ENCODE data around the gene OTOGL. TPM values are rescaled to one million over a fixed set of nuclear protein-coding genes. Genes with fewer than 3 reads are reported as not detected.
"Not testable (repeated sequence)": the region's sequence is repeated elsewhere in the genome, so short reads cannot be mapped to it uniquely, and the experiment has no call there.

Gene OTOGL, protein sequence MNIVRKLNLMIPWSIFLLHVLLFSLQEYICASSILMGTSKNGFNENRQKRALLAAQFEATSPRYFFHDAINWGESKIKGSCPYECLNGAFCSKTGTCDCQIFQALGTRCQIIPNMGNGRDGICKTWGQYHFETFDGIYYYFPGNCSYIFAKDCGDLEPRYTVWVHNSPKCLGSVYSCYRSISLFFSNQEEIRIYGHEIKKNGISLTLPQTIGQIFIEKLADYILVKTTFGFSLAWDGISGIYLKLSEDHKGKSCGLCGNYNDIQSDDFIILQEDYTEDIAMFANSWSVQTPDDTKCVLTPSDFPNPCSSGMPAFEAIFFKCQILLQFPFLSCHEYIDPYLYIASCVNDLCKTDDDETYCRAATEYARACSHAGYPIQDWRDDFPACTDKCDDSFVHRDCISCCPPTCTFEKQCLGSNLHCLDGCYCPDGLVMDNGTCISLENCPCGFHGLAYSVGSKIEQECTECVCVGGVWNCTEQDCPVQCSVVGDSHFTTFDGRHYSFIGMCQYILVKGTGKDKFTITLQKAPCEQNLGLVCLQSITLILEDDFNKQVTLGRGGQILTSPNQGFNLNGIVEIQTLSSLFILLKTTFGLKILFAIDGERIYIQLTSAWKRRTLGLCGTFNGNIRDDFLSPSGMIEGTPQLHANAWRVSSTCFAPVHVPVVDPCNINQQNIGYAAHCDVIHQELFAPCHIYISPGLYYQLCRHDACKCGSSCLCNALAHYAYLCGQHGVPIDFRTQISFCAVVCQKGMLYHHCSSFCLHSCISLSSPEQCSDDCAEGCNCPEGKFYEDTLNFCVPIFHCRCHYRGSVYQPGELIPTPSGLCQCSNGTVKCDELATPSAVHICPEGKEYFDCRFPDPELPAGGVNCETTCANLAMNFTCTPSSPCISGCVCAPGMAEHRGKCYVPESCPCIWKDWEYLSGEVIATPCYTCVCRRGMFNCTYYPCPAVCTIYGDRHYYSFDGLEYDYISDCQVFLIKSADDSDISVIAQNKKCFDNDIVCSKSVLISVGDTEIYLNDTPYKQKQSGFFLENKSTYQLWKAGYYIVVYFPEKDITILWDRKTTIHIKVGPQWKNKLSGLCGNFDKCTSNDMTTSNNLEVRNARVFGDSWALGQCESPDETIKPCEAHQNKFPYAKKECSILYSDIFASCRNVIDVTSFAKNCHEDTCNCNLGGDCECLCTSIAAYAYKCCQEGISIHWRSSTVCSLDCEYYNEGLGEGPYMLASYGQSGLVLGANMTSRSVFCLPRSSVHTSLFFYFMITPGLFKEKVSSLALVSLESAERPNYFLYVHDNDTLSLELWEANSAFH (N-terminal part only)
- under 1 TPM; 0.24 to 0.46 TPM for total RNA-seq
- long read RNA-seq, donor 1: 0 reads
- long read RNA-seq, donor 2: 0 reads

DNA sequence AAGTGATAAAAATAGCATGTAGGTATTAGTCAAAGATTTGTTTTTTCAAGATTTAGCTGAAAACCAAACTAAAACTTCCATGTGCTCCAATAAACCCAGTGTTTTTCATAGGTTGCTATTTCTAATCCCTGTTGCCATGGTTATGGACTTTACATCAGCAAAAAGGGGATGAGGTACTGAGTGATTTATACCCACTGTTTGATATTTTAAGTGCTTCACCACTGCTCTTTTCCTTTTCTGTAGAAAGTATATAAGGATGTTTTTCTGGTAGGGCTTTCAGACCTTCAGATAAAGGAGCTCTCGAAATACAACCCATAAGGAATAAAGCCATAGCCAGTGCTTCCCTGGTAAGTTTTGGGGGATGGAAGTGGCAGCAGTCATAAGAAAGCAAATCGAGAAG lies at the start of gene OTOGL:
OTOGL (plus strand) TSS at position 279 of the 400 bp plus-strand sequence. CDS start 109,895 bp downstream, outside the sequence.
- intact Hi-C loops (cut with DNase I): no loop called here
- no peak for DNase-seq (ENCODE audit: low spot score)

DNA sequence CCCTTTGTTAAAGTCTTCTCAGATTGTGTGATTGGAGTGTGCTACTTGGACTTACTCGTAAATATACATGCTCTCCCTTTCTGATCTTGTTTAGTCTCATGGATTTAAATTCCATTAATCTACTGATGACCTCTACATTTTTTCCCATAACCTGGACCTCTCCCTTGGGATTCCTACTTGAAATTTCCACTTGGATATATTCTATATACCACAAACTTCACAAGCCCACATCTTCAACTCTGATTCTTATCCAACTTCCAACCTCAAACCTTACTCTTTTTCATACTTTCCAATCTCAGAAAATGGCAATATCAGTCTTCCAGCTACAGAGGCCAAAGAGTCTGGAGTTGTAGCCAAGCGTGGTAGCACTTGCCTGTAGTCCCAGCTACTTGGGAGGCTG lies 49.1 kb upstream of the OTOGL start:
- intact Hi-C loops (cut with DNase I): no loop called here

DNA sequence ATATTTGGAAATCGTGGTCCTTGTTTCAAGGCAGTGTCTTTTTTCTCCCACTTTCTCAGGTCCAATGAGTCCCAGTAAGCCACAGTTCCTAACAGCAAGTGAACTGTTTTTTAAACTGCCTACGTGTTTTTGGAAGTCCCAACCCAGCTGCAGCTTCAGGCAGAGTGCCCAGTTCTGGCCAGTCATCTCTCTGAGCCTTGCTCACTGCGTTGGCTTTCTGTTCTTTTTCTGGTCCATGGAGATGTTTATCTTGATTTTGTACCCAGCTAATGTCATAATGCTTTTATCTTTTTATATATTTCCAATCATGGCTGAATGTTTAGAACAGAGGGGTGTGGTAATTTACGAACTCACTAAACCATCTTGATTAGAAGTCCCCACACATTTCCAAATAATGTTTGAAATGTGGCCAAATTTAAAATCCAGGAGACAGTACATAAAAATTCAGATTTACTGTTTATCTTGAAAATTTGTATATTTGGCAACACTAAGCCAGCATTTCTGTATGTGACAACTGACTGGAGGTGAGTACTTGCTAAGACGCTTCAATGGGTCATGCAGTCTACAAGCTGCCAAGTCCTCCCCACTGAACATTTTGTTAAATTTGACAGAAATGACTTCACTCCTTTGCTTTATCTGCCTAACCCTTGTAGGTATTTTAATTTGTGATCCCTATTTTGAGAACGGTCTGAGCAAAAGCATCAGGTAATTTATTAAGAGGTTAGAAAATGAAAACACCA lies 46.1 kb upstream of the OTOGL start:
- peak; percentile 94 for DNase-seq (ENCODE audit: low spot score)
- intact Hi-C loops (cut with DNase I): no loop called here

More for the DNA sequence above, 49.1 kb upstream of the OTOGL start:
- DNase-seq (ENCODE audit: low spot score): no peak

DNA sequence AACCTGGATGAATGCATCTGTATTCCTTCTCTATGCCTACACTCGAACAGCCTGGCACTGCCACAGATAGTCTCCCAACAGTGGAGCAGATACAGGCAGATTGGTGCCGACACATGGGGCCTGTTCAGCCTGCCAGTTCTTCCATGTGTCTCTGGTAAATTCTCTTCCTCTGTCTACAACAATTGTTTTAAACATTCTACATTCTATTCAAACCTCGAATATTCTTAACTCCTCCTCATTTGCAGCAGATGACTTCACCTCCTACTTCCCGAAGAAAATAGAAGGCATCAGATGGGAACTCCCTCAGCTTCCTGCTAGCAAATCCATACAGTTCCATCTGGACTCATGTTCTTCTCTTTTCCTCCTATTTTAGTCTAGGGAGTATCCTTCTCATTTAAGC lies 43.1 kb upstream of the OTOGL start:
- intact Hi-C loops (cut with DNase I): no loop called here
- DNase-seq (ENCODE audit: low spot score): no peak

DNA sequence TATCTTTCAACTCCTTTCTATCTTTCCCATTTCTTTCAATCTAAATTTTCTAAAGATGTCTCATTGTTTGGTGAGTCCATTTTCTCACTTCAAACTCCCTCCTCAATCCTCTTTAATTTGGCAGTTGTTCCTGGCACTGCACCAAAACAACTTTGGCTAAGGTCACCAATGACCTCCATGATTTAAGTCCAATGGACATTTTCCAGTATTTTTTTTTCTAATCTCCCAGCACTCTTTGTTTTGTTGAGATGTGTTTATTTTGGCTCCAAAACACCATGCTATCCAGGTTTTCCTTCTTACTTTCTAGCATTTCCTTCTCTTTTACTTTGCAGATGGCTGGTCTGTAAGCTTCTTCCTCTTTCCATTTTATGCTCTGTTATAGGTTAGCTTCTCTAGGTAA lies 42.5 kb upstream of the OTOGL start:
- DNase-seq (ENCODE audit: low spot score): no peak
- intact Hi-C loops (cut with DNase I): no loop called here

DNA sequence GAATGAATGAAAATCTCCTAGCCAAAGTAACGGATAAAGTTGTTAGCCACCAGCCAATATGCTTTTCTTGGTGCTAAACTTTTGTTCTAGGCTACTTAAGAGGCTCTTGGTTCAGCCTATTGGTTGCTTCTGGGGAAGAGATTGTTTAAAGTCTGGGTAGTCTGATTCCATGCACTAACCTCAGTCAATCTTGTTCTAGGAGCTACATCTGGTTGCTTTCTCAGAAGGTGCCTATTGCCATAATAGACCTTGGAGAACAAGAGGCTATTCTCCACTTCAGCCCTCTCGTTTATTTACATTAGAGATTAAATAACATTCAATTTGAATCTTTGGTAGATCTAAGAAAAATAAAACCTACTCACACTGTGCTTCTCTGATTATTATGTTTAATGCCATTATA lies 40.8 kb upstream of the OTOGL start:
- DNase-seq (ENCODE audit: low spot score): no peak
- intact Hi-C loops (cut with DNase I): no loop called here

DNA sequence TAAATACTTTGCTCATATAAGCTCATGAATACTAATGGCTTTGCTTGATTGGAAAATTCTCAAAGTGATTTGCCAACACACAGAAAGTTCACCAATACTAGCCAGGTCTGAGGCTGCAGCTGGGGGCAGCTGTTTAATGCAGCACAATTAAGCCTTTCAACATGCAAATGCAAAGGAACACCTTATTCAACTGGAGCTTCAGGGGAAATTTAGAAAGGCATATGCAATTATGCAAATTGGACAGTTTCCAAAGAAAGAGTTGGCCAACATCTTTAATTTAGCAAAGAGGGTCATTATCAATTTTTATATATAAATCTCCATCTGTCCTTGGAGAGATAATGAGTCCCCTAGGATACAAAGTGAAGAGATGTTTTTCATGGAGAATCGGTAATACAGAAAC lies 40.2 kb upstream of the OTOGL start:
- no peak for DNase-seq (ENCODE audit: low spot score)
- intact Hi-C loops (cut with DNase I): no loop called here

DNA sequence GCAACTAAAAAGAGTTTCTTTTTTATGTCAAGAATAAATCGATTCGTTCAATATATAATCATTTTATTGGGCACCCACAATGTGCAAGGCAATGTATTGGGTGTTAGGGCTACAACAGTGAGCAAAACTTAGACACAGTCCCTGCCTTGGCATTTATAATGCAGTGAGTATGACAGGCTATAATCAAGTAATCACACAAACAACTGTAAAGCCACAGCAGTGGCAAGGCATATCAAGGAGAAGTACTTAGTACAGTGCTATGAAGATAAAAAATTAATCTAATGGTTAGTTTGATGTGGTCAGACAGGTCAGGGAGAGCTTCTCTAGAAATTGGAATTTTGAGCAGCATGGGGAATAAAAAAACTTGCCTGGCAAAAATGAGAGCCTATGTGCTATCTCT lies 39.5 kb upstream of the OTOGL start:
- DNase-seq (ENCODE audit: low spot score): no peak
- intact Hi-C loops (cut with DNase I): no loop called here

DNA sequence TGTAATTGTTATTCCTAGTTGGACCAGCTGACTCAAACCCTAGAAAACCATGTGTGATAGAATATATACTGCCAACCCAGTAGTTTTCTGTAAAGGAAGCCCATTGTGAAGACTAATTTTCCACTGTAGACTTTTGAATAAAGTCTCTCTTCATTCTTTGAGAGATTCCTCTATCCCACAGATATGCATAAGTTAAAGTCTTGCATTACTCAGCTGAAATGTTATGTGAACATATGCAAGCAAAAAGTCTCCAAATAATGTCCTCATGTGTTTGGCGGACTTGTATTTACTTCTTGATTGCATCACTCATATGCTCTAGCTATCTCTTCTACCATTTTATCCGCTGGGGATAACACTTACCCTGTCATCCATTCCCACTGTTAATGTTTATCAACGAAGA lies 35.1 kb upstream of the OTOGL start:
- intact Hi-C loops (cut with DNase I): no loop called here
- no peak for DNase-seq (ENCODE audit: low spot score)

DNA sequence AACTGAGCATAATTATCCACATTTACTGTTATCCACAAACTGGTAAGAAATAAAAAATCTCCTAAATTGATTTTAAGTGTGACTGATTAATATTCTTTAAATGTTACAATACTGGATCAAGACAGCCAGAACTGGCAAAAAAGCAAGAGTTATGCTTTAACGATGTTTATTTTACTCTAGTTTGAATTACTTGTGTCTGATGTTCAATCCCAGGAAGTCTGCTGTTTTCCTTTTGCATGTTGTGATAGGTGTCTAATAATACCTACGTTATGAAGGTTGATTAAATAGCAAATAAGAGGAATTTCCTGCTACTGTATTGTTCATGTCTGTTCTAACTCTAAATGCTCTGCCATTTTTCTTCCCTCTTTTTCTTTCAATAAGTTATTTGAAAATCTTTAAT lies 34.4 kb upstream of the OTOGL start:
- intact Hi-C loops (cut with DNase I): no loop called here

DNA sequence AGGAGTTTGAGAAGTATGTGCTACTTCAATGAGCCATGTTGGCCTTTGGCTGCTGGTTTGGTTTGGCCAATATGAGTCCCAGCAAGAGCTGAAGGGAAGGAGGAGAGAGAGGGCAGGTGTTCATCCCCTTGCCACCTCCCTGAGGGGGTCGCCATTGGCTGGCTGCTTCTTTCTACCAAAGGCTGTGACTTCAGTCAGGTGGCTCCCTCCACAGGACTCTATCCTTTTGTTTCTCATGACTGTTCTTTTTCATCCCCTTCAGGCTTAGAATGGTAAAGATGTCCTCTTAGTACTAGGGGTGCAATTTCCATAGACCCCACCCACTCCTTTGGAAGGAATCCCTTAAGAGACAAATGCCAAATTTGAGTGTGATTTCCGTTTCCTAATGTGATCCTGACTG lies 31.2 kb upstream of the OTOGL start:
- intact Hi-C loops (cut with DNase I): no loop called here
- DNase-seq (ENCODE audit: low spot score): no peak

More for the DNA sequence above, 34.4 kb upstream of the OTOGL start:
- DNase-seq (ENCODE audit: low spot score): no peak

DNA sequence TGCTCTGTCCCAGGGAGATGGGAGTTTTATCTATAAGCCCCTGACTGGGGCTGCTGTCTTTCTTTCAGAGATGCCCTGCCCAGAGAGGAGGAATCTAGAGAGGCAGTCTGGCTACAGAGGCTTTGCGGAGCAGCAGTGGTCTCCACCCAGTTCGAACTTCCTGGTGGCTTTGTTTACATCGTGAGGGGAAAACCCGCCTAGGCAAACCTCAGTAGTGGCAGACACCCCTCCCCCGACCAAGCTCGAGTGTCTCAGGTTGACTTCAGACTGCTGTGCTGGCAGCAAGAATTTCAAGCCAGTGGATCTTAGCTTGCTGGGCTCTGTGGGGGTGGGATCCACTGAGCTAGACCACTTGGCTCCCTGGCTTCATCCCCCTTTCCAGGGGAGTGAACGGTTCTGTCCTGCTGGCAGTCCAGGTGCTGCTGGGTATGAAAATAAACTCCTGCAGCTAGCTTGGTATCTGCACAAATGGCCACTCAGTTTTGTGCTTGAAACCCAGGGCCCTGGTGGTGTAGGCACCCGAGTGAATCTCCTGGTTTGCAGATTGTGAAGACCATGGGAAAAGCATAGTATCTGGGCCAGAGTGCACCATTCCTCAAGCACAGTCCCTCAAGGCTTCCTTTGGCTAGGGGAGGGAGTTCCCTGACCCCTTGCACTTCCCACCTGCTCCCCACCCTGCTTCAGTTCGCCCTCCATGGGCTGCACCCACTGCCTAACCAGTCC lies 15.3 kb upstream of the OTOGL start:
- DNase-seq (ENCODE audit: low spot score); intact Hi-C loops (cut with DNase I): not testable (repeated sequence)

DNA sequence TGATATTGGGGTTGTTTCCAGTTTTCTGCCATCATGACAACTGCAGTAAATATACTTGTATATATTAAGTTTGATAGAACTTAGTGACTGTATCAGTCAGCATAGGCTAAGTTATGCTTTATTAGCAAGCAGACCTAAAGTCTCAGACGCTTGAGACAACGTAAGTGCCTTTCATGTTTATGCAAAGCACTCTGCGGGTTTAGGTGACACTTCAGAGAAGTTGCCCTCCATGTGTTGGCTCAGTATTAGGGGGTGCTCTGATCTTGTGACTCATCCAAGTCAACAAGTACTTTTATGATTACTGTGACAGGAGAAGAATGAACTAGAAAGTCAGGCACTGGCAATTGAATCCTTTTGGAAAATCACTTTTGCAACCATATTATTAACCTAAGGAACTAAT lies 13.3 kb upstream of the OTOGL start:
- no peak for DNase-seq (ENCODE audit: low spot score)
- intact Hi-C loops (cut with DNase I): no loop called here

DNA sequence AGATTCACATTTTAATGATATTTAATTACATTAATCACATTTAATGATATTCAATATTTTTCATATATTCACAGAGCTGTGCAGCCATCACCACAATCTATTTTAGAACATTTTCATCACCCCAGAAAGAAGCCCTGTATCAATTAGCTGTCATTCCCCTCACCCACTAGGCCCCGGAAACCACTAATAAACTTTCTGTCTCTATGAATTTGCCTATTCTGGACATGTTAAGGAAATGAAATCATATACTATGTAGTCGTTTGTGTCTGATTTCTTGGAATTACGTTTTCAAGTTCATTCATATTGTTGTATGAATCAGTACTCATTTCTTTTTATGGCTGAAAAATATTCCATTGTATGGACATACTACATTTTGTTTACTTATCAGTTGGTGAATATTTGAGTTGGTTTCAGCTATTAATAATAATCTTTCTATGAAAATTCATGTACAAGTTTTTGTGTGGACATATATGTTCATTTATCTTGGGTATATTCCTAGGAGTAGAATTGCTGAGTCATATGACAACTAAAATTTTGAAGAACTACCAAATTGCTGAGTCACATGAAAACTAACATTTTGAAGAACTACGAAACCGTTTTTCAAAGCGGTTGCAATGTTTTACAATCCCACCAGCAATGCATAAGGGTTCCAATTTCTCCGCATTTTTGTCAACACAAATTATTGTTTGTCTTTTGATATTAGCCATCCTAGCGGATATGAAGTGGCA lies 11.7 kb upstream of the OTOGL start:
- intact Hi-C loops (cut with DNase I): no loop called here
- DNase-seq (ENCODE audit: low spot score): no peak

DNA sequence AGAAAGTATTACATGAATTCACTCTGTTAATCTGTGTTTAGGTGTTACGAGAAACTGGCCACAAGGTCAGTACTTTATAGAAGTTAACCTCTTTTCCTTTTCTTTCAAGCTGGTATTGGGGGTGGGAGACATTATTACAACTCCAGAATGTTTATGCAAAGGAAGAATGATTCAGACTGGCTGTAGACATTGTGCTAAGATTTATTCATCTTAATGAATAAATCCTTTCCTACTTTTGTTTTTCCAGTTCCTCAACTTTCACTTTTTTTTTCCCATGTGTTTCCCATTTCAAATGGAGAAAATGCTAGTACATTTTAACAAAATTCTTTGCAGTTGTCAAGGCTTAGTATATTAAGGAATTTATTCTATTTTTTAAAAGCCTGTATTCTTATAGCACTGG lies 1.3 kb downstream of the OTOGL start:
- intact Hi-C loops (cut with DNase I): no loop called here
- no peak for DNase-seq (ENCODE audit: low spot score)

DNA sequence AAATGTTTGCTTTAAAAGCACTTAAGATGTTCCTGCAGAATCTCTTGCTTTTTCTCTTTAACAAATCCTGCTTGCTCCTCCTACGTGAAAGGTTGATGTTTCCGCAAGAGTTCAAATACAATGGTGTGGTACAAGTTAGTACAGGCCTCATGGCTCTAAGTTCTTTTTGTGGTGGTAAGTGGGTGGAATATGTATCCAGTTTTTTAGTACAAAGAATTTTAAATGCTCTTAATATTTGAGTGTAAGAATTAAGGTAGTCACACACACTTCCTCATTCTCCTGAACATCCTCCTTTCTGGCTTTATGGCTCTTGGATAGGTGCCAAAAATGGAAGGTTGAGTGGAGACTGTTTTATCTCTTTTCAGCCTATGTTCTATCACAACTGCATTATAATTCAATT lies 1.8 kb downstream of the OTOGL start:
- no peak for DNase-seq (ENCODE audit: low spot score)

DNA sequence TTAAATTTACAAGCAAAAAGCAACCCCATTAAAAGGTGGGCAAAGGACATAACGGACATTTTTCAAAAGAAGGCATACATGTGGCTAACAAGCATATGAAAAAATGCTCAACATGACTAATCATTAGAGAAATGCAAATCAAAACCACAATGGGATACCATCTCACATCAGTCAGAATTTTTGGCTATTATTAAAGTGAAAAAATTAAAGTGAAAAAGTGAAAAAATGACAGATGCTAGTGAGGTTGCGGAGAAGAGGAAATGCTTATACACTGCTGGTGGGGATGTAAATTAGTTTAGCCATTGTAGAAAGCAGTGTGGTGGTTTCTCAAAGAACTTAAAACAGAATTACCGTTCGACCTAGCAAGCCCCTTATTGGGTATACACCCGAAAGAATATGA lies 7.9 kb downstream of the OTOGL start:
- no peak for DNase-seq (ENCODE audit: low spot score)
- intact Hi-C loops (cut with DNase I): no loop called here

More for the DNA sequence above, 1.8 kb downstream of the OTOGL start:
- intact Hi-C loops (cut with DNase I): no loop called here

DNA sequence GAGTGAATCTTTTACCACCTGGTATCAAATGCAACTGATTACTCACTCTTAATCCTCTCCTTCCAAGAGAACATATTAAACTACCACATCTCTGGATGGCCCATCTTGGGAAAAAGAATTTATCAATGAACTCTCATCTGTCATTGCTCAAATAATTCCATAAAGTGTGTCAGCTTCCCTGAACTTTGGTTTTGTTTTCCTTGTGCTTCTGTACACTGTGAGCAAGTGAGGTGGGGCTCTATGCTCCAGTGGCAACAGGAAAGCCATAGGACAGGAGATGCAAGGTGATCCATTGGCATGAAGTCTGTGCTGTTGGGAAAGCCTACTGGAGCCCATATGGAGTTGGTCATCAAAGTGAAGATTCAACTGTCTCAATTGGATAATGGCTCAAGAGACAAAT lies 17.4 kb downstream of the OTOGL start:
- no peak for DNase-seq (ENCODE audit: low spot score)
- intact Hi-C loops (cut with DNase I): no loop called here
